ENCODE results near the gene ZFYVE21. TPM values are rescaled to one million over a fixed set of nuclear protein-coding genes. Genes with fewer than 3 reads are reported as not detected.
A peak's percentile ranks its signal among the peaks of the same experiment; 100 is the strongest.

Gene ZFYVE21
- total RNA-seq, 1 experiment from 2014 or later: 49.7 TPM

- H3K27ac ChIP-seq (ENCODE audit: insufficient read length, low read depth, low read length): no peak overlapping the region
- peaks cover 0 to 6% of the 10 kb centered on the region in 2 experiments; a peak in 2 of 4 replicates for H3K4me1 Mint-ChIP-seq
- no peaks in the 10 kb centered on the region for H4K20me1 ChIP-seq (ENCODE audit: control insufficient read depth, insufficient read depth, insufficient read length)
- no peak overlapping the region for H3K56ac ChIP-seq (ENCODE audit: insufficient read length, low read depth, low read length)
- no peak overlapping the region for H2BK15ac ChIP-seq (ENCODE audit: low read depth, low read length)
- H3K9me3 Mint-ChIP-seq: no peaks in the 10 kb centered on the region
- no peak overlapping the region for H2BK5ac ChIP-seq (ENCODE audit: insufficient read length, low read length)
- H4K91ac ChIP-seq (ENCODE audit: insufficient read length, low read depth, low read length): no peak overlapping the region
- H2AK5ac ChIP-seq (ENCODE audit: insufficient read length, low read length): no peak overlapping the region
- H3K9ac ChIP-seq (ENCODE audit: extremely low read depth, insufficient read length, low read length): no peak overlapping the region
- H4K5ac ChIP-seq (ENCODE audit: insufficient read length, low read depth, low read length): no peak overlapping the region
- H3K79me1 ChIP-seq (ENCODE audit: insufficient read depth, low read depth, low read length, poor library complexity, severe bottlenecking): peaks cover 8% of the 10 kb centered on the region
- H3K27me3 ChIP-seq (ENCODE audit: insufficient read depth, low read length): no peaks in the 10 kb centered on the region
- peak overlapping the region in 1 of 3 experiments; percentile 81; a peak in 1 of 7 replicates for H3K27ac Mint-ChIP-seq
- no peak overlapping the region for H2BK12ac ChIP-seq (ENCODE audit: insufficient read length, low read depth, low read length)
- H3K23me2 ChIP-seq (ENCODE audit: insufficient read length, low read depth, low read length, poor library complexity, severe bottlenecking): no peaks in the 10 kb centered on the region
- H3K79me2 ChIP-seq (ENCODE audit: insufficient read depth, low read length): no peaks in the 10 kb centered on the region; the same call in 1 of the 2 replicates
- H3K4me2 ChIP-seq (ENCODE audit: insufficient read depth, insufficient read length, low read length): no peak overlapping the region
- no peak overlapping the region for H2BK20ac ChIP-seq (ENCODE audit: low read depth, low read length, poor library complexity, severe bottlenecking)
- no peak for DNase-seq
- no peak overlapping the region for H3K4ac ChIP-seq (ENCODE audit: low read depth, low read length)
- no peaks in the 10 kb centered on the region for H3K9me3 ChIP-seq (ENCODE audit: control insufficient read depth, low read depth, low read length)
- WGBS (ENCODE audit: extremely low coverage, insufficient read length, low lambda C conversion rate): no CpG with 5 or more reads among the region's 7 CpGs
- H3K27me3 Mint-ChIP-seq (ENCODE audit: low read depth): no peaks in the 10 kb centered on the region
- no peak overlapping the region for H2AFZ ChIP-seq (ENCODE audit: low read length)
- H3K36me3 Mint-ChIP-seq (ENCODE audit: insufficient read depth in 1 of 3, low read depth in 3 of 3): peaks cover 0 to 5% (median 3%) of the 10 kb centered on the region in 3 experiments; a peak in 5 of 7 replicates
- TF ChIP-seq CTCF (conservative IDR thresholded peaks at IDR 0.05): no peak
- H3K4me1 ChIP-seq (ENCODE audit: insufficient read depth, low read length): no peaks in the 10 kb centered on the region; the same call in 1 of the 2 replicates
- H3K23ac ChIP-seq (ENCODE audit: insufficient read length, low read depth, low read length): no peak overlapping the region
- no peak overlapping the region for H3K14ac ChIP-seq (ENCODE audit: insufficient read depth, low read length)
- no peak overlapping the region for H3K4me3 Mint-ChIP-seq
- H2BK120ac ChIP-seq (ENCODE audit: low read depth, low read length, poor library complexity, severe bottlenecking): no peak overlapping the region
- no peak overlapping the region for H3K18ac ChIP-seq (ENCODE audit: insufficient read length, low read depth, low read length)
- H4K8ac ChIP-seq (replicated peaks; ENCODE audit: insufficient read length, low read depth, low read length): no peak overlapping the region
- H3T11ph ChIP-seq (ENCODE audit: low read length): no peak overlapping the region
These were observed 8.1 kb downstream of the ZFYVE21 start for GRCh38 chr14:103723748-103724081.
